ENCODE data around the gene MAP3K13.

GRCh38 chr3:185353225-185353624 is 9.7 kb upstream of the MAP3K13 start:
- TF ChIP-seq CTCF (optimal IDR thresholded peaks at IDR 0.05 in 1 of 3, IDR thresholded peaks at IDR 0.05 in 1 of 3, conservative IDR thresholded peaks at IDR 0.05 in 1 of 3; ENCODE audit: extremely low read depth in 1 of 3, insufficient read depth in 2 of 3, low read length in 3 of 3), result no peak
- TF ChIP-seq EZH2 (IDR thresholded peaks at IDR 0.05; ENCODE audit: low read length), result no peak
